ACHN (cell line): Measurements from ENCODE around the gene NTM.

Experiments
- DNase-seq: peaks from one replicate; pipeline ENCODE4 v3.0.0-alpha.2; 2015
- in situ Hi-C: cut with HindIII; loops from 2 replicates; pipeline ENCODE4 v1.10.0; 2017; ENCODE audit warnings: low sequenced_read_pairs, low pct_ligation_motif_present, low pct_unique_long_range_greater_than_20kb

NTM gene

GRCh38 chr11:131561501-131561900, 191.1 kb downstream of the NTM start:
- no peak for DNase-seq
- in situ Hi-C loops = no loop called here

DNA sequence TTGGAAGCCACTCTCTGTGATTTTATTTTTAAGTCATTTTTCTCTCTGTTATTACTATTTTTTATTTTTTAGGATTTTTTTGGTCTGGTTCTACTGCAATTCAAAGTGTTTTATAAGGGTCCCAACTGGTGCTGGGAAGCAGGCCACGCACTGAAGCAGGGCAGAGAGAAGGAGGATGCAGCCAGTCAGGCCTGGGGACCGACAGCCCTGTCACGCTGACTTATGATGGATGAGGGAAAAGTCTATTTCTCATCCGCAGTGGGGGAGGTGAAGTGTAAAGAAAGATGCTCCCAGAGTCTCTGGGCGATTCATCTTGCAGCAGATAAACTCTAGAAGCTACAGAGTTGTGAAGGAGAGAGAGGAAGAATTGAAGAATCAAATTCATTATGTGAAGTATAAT, 191.6 kb downstream of the NTM start:
- DNase-seq = no peak
- in situ Hi-C loops = no loop called here

DNA sequence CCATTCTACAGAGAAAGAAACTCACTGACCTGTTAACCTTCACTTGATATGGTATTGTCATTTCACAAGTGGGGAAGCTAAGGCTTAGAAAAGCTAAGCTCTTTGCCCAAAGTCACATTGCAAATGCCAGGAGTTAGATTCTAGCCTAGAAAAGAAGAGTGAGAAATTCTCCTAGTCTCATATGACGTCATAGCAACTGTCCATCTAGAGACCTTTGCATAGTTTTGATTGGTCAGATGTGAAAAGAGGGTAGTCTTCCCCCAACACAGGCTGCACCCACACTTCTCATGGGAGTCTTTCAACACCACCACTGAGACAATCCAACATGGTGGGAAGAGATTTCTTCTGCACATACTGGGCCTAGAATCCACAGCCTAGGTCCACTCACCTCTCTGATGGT, 197.9 kb downstream of the NTM start:
- in situ Hi-C loops = no loop called here
- no peak for DNase-seq

DNA sequence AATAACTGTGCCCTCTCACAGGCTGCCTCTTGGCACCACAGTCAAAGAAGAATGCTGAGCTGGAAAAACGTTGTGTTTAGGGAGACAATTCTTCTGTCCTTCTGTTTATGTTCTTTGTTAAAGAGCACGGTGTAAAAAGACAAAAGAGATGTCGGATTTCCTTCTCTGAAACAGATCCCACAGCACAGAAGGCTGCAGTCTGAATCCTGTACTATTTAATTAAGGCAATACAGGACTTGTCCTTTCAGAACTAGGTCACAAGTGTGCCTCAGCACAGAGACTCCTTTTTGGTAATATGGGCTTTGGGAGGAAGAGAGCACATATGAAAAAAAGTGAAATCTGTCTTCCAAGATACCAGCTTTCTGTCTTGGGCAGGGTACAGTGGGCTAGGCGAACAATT, 201.2 kb downstream of the NTM start:
- in situ Hi-C loops = no loop called here
- DNase-seq = no peak

GRCh38 chr11:131572423-131572822, 202.0 kb downstream of the NTM start:
- in situ Hi-C loops = no loop called here
- no peak for DNase-seq

DNA sequence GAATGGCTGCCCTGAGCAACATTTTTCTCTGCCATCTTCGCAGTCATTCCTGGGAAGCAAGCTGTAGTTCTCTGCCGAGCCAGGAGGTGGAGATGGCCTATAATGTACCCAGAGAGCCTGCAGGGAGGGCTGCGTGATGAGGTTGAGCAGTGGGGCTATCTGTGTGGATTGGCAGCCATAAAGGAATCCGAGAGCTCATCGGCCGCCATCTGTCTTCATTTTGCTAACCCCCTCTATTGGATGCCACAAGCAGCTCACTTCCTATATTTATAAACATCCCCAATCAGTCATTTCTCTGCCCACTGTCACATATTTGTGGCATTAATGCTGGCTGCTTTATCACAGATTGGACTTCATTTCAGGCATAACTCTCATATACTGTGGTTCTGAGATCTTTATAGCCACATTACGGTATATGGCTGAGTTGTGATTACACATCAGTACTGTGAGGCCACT, 209.5 kb downstream of the NTM start:
- in situ Hi-C loops = no loop called here
- peak; percentile 24 for DNase-seq

GRCh38 chr11:131580476-131580875, 210.1 kb downstream of the NTM start:
- no peak for DNase-seq
- in situ Hi-C loops = no loop called here

DNA sequence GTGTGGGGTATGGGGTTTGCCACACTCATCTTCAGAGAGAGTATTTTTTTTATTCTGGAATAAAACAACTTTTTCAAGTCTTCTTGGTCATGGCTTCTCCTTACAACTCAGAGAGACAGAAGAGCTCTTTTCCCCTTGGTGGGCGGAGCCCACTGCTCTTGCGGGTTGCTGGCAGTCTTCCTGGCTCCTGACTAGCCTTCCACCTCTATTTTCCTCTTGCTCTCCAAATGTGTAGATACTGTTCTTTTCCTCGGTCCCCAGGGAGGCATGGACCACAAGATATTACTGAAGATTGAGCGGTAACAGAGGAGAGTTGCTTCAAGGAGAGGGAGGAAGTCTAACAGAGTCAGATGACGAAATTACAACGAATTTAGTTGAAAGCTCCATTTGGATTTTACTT, 210.6 kb downstream of the NTM start:
- in situ Hi-C loops = no loop called here
- DNase-seq = no peak

DNA sequence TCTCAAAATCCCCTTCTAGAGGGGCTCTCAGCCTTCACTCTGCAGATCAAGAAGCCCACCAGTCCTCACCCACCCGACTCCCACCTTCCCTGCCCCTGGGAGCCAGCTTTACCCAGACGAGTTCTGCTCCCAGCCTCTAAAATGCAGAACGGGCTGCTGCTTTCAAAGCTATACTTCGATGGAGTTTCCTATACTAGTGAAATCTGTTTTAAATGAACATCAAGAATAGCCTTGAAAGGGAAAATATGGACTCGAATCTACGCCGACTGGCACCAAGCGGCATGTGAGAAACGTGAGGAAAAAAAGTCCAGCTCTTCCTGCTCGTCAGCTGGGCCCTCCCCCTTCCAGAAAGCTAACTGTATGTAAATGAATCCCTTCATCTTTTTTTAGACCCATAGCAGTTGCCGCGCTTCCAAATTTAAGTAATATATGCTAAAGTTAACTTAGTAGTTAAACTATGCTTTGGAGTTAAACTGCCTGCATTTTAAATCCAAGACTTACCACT, 211.7 kb downstream of the NTM start:
- no peak for DNase-seq
- in situ Hi-C loops = no loop called here

GRCh38 chr11:131583421-131583820, 213.0 kb downstream of the NTM start:
- DNase-seq = no peak
- in situ Hi-C loops = no loop called here

GRCh38 chr11:131583938-131584337, 213.5 kb downstream of the NTM start:
- in situ Hi-C loops = no loop called here
- no peak for DNase-seq

GRCh38 chr11:131584785-131585592, 214.6 kb downstream of the NTM start:
- DNase-seq = no peak
- in situ Hi-C loops = no loop called here

- in situ Hi-C loops = no loop called here
- no peak for DNase-seq
These were observed 217.6 kb downstream of the NTM start for GRCh38 chr11:131588057-131588456.

DNA sequence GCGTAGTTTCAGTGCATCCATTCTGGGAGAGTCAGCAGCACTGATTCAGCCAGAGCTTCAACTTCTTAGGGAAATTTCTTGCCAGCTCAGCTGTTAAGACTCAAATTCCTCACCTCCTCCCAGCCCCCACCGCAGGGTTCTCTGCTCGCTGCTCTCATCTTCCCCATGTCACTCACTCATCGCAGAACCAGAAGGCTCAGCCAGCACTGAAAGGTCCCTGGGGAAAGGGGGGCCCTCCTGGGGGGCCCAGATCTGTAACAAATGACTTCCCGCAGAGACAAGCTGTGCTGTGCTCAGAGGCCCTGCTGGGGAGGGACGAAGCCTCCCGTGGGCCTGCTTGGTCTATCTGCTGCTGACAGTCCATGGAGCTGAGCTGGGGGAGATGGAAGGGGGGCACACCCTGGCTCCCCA, 220.6 kb downstream of the NTM start:
- in situ Hi-C loops = no loop called here
- DNase-seq = no peak

- in situ Hi-C loops = no loop called here
- DNase-seq = no peak
These were observed 221.7 kb downstream of the NTM start for GRCh38 chr11:131592152-131592551.

DNA sequence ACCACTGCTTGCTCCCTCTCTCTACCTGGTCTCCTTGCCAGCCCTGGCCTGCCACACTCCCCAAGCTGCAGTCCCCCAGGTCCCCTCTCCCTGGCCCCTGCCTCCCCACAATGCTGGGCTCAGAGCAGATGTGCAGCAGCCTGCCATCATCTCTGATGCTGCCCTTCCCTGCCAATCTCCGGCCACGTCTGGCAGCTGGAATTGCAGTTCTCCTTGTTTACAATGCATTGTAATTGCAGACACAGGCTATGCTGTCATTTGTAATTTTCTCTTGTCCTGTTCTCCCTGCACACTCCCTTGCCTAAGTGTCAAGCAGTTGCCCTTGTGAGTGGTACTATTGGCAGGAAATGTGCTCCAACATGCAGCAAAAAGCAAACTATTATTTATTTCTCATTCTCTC, 222.3 kb downstream of the NTM start:
- no peak for DNase-seq
- in situ Hi-C loops = no loop called here

DNA sequence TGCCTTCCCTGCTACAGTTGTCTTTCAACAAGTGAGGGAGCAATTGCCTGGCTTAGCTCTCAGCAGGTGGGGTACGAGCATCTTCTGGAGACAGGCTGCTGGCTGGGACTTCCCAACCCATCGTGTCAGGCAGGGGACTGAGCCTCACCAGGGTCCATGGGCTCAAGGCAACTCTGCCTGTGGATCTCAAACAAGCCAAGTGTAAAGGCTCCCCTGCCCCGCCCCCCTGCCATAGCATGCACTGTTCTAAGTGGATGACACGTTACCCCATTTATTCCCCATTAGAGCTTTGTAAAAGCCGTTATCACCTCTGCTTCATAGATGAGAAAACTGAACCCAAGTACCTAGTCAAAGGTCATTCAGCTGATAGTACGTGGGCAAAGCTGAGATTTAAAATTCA, 222.9 kb downstream of the NTM start:
- in situ Hi-C loops = no loop called here
- no peak for DNase-seq

DNA sequence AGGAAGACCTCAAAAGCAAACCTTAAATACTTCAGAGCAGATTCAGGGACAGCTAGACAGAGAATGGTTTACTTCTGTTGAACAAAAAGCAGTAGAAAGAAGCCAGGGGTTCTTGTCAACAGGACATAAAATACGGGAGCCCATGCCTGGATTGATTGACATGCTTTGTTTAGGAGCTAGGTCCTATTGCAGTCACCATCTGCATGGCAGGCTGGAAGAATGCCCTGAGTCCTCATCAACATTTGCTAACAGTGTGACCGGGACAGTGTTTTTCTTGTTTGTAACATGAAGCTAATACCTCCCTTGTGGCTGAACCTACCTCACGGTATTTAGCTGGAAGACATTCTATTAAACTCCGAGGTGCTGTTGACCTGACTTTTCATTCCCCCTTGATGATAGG, 225.4 kb downstream of the NTM start:
- in situ Hi-C loops = no loop called here
- no peak for DNase-seq

GRCh38 chr11:131597890-131598289, 227.5 kb downstream of the NTM start:
- DNase-seq = no peak
- in situ Hi-C loops = no loop called here

DNA sequence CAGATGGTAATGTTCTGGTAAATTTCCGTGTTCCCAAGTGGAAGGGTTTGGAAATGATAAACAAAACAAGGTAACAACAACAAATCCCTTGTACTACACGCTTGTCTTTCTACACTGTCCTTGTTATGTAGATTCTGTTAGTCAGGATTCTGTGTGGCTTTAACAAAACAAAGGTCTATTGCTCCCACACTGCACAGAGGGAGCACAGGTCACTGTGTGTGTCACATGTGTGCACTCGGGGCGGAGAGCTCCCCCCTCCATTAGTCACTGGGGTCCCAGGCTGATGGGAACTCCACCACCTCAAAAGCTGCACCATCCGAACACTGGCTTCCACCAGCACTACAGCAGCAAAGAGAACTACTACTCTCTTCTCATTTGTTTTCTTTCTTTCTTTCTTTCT, 227.9 kb downstream of the NTM start:
- in situ Hi-C loops = no loop called here
- DNase-seq = no peak
